HG03064 (cell line): ENCODE measurements around the gene WBP2NL.
"Not testable (repeated sequence)": the region's sequence is repeated elsewhere in the genome, so short reads cannot be mapped to it uniquely, and the experiment has no call there.

Experiments
- ATAC-seq: cut with Tn5 transposase; IDR thresholded peaks from one replicate; pipeline ENCODE4 v1.9.1; 2021; ENCODE audit warnings: low read depth; ENCODE audit not compliant: unreplicated experiment

WBP2NL gene

GRCh38 chr22:42070517-42071422 lies 72.2 kb downstream of the WBP2NL start, which contains the start of gene NAGA:
TSS of gene NAGA (minus strand) at chr22:42070812. CDS start at chr22:42070297, 515 bp downstream.
- peak; percentile 78 for ATAC-seq

GRCh38 chr22:42071508-42071907 lies 72.9 kb downstream of the WBP2NL start:
- ATAC-seq, result not testable (repeated sequence)

GRCh38 chr22:42072606-42073330 lies 74.2 kb downstream of the WBP2NL start:
- ATAC-seq, result no peak

- no peak for ATAC-seq
These were observed 75.0 kb downstream of the WBP2NL start for GRCh38 chr22:42073621-42074041.

- ATAC-seq, result no peak
These were observed 75.7 kb downstream of the WBP2NL start, which contains the start of gene PHETA2 for GRCh38 chr22:42074132-42074811. TSS of gene PHETA2 (plus strand) at chr22:42074248. CDS start at chr22:42077294, 3,046 bp downstream.

- no peak for ATAC-seq
These were observed 76.5 kb downstream of the WBP2NL start for GRCh38 chr22:42074846-42075676.

- ATAC-seq, result no peak
These were observed 78.3 kb downstream of the WBP2NL start for GRCh38 chr22:42076764-42077485.

- ATAC-seq, result no peak
These were observed 79.0 kb downstream of the WBP2NL start for GRCh38 chr22:42077486-42078125.
